Posterior vena cava (tissue), 2 donors: Measurements from ENCODE around the gene MCL1. TPM values are rescaled to one million over a fixed set of nuclear protein-coding genes. Genes with fewer than 3 reads are reported as not detected.
"Not testable (repeated sequence)": the region's sequence is repeated elsewhere in the genome, so short reads cannot be mapped to it uniquely, and the experiment has no call there.

Source experiments
- DNase-seq: peaks from one replicate; pipeline ENCODE4 v3.0.0-alpha.2; 2020; ENCODE audit warnings: low spot score
- intact Hi-C, 2 donors: fragments of 100-400 bp; cut with DNase I; formaldehyde crosslinking; loops; one replicate each; pipeline versions ENCODE4 v1.14.1 to v1.14.2; 2022 to 2023
- total RNA-seq, 2 donors: library from RNA; stranded (reverse); fragmentation: NEBNext Ultra II Directional; extraction: Animal tissue kit (Norgen Biotek cat#: 25700); gene quantifications; one replicate each; pipeline ENCODE4 v1.2.1, GENCODE V29; 2021
- donor health status: DM: yes; HTN: yes; CAD: no.
- donor health status: DM: yes; HTN: yes; CAD: no.

The MCL1 gene
- total RNA-seq, 2 donors from 2014 or later = 210 to 267 TPM

DNA sequence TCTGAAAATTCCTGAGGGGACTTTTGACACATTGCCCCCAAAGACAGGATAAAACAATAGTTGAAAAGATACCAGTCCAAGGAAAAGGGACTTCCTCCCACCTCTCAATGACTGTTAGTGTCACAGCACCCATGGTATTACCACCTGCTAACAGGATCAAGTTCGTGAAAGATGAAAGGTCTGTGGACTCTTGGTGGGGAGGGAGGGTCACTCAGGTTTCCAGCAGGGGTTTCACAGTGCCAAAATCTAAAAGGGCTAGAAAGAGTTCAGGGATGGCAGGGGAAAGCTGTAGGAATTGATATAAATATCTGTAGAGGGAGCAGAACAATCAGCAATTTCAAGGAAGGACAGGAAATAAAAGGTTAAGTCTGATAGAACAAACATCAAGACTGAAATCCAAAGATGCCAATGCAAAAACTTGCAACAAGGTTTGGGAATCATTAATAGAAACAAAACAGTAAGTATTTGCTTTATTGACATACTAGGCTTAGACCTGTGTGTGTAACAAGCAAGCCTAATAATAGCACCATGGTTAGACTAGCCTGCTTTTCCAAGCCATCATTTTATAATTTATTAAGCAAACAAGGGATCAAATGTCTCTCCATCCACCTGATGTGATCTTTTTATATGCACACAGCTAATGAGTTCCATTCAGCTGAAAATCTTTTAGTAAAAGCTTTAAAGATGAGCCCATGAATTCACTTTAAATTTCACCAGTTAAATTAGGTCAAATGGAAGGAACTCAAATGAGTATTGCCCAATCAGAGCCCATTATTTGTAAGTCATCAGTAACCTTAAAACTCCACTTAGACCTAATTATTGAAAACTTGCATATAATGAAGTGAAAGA is 3.7 kb downstream of the MCL1 start:
- no peak for DNase-seq
- intact Hi-C loops = no loop called here

DNA sequence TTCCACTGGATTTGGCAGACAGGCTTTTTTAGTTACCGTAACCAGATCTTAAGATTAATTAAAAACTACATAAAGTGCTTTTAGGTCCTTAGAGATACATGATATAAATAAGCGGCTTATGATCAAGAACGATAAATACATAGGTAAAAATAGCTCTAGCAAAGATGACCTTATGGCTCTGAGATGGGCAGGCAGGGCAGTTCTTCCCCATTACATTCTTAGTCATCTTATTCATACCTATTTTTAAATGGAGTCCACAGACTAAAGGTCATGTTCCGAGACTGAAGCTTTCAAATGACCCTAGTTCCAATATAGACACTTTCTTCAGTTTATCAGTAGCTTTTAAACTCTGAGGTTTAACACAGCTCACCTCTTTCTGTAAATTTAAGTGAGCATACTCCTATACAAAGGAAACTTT is 4.3 kb downstream of the MCL1 start:
- intact Hi-C loops = no loop called here
- no peak for DNase-seq

DNA sequence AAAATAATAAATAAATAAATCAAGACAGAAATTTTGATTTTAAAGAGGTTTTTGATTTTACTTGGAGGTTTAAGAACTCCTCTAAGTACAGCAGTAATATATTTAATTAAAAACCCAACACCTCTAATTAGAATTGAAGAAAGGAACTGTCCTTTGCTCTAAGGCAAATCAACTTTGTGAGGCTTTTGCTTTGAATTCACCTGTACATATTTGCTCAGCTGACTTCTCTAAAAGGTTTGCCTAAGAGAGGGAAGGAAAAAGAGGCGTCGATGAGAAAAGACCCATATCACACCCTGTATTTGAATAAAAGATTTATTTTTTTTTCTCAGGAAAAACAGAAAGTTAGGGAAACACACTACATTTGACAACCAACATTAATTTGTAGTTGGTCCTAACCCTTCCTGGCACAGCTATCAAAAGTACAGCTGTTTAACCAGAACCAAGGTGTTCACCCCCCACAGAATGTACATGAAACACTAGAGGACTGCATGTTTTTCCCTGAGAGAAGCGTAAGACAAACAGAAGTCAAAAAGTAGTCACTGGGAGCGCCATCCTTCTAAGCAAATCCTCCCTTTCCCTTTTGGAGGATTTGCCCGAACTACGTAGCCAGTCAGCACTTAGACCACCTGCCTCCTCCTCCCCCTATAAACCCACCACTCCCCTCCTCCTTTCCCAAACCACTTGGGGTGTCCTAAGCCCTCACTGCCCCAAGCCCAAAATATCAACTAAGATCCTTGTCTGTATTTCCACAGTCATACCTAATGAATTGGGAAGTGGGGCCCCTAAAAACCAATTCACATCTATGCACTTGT is 4.9 kb downstream of the MCL1 start:
- intact Hi-C loops = no loop called here
- no peak for DNase-seq

- intact Hi-C loops, DNase-seq: not testable (repeated sequence)
These were observed 5.8 kb downstream of the MCL1 start for GRCh38 chr1:150573648-150574071.

DNA sequence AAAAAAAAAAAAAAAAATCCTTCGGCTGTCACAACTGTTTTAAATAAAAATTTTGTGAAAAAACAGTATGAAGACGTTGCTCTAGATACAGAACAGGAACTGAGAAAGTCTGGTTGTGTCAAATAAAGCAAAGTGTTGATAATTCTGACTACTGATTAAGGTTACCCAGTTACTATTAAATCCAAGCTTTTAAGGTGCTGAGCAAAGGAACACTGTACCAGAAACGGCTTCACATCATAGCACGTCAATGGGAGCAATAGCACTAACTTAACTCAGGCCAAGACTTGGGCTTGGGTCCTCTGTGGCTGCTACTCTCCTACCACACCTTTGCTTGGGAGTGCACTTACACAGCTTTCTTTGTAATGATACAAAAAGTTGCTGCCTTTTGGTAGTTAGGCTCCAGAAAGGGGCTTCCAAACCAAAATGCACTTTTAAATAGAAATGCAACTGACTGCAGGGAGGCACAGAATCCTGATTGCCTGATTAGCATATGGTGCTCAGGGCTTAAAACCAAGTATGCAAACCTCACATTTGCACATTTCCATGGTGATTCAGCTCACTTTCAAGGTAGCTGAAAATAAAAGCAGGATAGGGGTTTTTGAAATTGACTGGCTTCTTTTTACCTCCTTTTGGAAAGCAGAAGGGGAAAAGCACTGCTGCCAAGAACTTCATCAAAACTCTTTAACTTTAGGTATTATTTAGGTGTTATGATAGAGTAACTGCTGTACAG is 6.3 kb downstream of the MCL1 start:
- no peak for DNase-seq
- intact Hi-C loops = no loop called here

DNA sequence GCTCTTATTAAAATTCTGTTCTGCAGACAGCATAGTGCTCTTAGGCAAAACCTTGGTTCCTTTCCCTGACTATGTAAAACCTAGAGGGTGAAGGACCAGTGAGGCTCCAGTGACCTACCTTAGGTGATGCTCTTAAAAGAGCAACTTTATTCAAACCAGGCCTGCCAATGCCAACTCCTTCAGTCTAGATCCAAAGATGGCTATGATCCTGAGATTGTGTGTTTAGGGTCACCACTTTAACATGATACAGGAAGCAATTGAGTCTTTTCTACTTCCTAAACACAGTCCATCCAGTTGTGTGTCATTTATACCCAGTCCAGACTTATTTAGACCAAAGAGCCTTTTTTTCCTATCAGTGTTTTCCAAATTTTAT is 10.8 kb downstream of the MCL1 start:
- no peak for DNase-seq
- intact Hi-C loops = loop anchor here in 1 of 2 donors (10.0 kb wide), 1 partner anchor 246 kb away; no protein-coding TSS in a partner anchor

DNA sequence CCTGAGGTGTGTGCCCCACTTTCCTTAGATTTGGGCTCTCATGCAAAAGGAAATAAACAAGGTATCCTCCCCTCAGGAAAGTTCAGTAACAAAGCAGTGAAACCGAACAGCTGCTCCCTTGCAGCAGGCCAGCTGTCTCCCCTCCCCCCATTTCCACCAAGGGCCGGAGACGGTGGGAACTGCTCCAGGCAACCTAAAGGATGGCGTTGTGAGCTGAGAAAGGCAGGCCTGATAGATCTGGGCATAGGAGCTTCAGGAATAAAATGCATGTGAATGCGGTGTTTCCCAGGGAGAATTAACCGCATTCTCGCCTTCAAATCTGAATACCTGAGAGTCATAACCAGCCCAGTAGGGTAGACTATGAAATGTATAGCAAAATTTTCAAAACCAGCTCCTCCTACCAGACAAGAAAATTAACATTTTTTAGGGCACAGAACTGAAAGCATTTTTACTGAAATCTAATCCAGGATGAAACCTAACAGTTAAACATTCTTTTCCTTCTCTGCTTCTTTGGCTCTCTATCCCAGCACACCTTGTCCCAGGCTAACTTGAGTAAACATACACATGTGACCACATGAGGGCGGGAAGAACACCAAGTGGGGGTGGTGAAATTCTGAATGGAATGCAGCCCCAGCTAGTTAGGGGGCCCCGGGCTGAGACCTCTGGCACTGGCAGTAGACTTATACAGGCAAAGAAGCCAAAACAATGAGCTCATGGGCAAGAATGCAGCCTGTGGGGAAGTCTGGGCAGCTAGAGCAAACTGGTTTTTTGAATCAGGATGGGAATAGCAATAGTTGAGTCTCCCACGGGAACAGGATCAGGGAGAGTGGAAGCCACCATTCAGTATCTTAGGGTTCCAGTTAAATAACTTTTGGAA is 11.5 kb downstream of the MCL1 start:
- intact Hi-C loops = loop anchor here in 1 of 2 donors (10.0 kb wide), 1 partner anchor 247 kb away; no protein-coding TSS in a partner anchor
- peak; percentile 90 for DNase-seq

DNA sequence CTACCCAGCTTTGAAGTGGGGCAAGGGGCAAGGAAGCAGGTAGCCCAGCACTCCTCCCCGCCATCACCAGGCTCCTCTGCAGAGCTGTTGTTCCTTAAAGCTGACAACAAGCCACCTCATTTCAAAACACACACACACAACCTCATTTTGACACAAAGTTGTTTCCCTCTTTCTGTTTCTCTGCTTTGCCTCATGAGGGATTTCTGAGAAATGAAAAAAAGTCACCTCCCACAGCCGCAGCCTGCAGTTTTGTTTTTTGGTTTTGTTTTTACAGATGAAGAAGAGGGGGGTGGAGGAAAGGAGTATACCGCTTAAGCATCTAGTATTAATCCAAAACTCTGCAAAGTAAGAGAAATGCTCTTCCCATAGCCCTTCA is 12.1 kb downstream of the MCL1 start:
- DNase-seq = no peak
- intact Hi-C loops = loop anchor here in 1 of 2 donors (10.0 kb wide), 1 partner anchor 247 kb away; no protein-coding TSS in a partner anchor

DNA sequence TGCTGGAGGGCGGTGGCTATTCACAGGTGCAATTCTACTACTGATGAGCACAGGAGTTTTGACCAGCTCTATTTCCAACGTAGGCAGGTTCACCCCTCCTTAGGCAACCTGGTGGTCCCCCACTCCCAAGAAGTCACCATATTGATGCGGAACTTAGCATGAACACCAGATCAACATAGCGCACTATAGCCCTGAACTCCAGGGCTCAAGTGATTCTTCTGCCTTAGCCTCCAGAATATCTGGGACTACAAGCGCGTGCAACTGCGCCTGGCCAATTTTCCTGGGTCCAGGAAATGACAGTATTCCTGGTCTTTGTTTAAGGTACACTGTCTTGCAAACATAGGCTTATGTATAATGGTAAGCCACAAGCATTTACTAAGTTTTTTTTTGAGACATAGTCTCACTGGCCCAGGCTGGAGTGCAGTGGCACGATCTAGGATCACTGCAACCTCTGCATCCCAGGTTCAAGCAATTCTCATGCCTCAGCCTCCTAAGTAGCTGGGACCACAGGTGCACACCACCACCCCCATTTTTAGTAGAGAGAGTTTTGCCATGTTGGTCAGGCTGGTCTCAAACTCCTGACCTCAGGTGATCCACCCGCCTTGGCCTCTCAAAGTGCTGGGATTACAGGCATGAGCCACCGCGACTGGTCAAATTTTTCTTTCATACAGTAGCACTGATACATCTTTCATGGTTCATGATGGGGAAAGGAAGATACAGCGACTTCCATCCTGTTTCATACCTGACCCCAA is 12.6 kb downstream of the MCL1 start:
- no peak for DNase-seq
- intact Hi-C loops = loop anchor here in 1 of 2 donors (10.0 kb wide), 1 partner anchor 248 kb away; no protein-coding TSS in a partner anchor

DNA sequence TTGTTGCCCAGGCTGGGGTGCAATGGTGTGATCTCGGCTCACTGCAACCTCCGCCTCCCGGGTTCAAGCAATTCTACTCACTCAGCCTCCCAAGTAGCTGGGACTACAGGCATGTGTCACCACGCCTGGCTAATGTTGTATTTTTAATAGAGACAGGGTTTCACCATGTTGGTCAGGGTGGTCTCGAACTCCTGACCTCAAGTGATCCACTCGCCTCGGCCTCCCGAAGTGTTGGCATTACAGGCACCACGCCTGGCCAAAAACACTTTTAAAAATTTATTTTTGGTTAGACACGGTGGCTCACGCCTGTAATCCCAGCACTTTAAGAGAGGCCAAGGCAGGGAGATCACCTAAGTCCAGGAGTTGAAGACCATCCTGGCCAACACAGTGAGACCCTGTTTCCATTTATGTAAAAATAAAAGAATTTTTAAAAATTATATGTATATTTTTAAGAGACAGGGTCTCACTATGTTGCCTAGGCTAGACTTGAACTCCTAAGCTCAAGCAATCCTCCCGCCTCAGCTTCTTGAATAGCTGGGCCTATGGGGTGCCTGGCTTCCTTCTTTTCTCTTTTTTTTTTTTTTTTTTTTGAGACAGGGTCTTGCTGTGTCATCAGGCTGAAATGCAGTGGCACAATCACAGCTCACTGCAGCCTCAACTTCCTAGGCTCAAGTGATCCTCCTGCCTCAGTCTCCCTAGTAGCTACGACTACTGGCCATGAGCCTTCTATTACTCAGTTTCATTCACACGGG is 14.0 kb downstream of the MCL1 start:
- intact Hi-C loops = loop anchor here in 1 of 2 donors (10.0 kb wide), 1 partner anchor 249 kb away; no protein-coding TSS in a partner anchor
- not testable (repeated sequence) for DNase-seq

DNA sequence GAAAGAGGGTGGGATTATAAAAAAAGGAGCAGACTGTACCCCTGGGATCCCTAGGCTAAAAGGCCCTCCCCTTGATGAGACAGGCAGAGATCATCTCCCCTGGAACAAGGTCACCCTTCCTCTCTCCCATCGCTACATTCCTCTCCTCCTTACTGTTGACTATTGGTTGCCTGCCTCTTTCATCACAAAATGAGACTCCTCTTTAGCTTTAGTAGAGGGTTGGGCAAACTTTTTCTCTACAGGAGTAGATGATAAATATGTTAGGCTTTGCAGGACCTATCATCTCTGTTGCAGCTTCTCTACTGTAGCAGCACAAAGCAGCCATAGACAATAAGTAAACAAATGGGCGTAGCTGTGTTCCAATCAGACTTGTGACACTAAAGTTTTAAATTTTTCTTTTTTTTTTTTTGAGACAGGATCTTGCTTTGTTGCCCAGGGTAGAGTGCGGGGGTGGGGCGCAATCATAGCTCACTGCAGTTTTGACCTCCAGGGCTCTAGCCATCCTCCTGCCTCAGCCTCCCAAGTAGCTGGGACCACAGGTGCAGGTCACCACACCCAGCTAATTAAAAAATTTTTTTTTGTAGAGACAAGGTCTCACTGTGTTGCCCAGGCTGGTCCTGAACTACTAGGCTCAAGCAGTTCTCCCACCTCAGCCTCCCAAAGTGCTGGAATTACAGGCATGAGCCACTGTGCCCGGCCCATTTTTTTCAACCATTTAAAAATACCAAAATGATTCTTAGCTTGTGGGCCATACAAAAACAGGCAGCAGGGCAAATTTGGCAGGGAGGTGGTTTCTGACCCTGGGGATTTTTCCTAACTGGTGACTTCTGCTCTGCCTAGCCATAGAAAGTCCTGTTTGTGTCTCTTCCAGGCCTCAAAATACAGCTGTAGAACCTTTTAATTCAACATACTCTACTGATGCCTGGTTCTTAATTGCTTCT is 15.1 kb downstream of the MCL1 start:
- DNase-seq = peak; percentile 85

DNA sequence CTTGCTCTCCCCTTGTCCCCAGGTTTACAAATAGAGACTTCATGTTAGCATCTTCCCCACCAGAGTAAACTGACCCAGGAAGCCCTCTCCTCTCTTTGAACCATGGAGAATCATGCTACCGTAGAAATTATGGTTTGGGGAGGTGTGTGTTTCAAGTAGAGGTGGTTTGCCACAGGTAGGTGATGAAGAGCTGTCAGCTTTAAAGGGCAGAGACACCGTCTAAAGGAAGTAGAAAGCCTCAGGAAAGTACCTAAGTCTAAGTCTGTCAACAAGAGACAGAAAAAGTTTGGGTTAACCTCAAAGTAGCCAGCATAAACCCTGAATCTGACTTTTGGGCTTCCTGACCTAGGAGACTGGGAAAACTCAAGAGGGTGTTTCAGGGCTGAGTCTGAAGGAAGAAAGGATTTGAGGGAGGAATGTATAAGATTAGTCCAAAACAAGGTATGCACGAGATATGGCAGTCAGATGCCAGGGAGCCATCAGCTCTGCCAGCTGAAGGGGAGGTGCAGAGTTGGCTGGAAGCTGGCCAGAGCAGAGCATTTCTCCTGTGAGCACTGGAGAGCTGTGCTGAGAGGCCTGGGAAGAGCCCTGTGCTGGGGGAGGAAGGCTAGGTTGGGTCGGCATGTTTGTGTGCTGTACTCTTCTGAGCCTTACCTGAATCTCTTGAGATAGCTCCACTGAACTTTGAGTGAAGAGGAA is 15.9 kb downstream of the MCL1 start:
- no peak for DNase-seq
- intact Hi-C loops = loop anchor here (5.0 to 10.0 kb wide), 2 partner anchors 59 to 251 kb away; no protein-coding TSS in a partner anchor

More for the DNA sequence above, 15.1 kb downstream of the MCL1 start:
- intact Hi-C loops = loop anchor here (5.0 to 10.0 kb wide), 2 partner anchors 58 to 250 kb away; no protein-coding TSS in a partner anchor

DNA sequence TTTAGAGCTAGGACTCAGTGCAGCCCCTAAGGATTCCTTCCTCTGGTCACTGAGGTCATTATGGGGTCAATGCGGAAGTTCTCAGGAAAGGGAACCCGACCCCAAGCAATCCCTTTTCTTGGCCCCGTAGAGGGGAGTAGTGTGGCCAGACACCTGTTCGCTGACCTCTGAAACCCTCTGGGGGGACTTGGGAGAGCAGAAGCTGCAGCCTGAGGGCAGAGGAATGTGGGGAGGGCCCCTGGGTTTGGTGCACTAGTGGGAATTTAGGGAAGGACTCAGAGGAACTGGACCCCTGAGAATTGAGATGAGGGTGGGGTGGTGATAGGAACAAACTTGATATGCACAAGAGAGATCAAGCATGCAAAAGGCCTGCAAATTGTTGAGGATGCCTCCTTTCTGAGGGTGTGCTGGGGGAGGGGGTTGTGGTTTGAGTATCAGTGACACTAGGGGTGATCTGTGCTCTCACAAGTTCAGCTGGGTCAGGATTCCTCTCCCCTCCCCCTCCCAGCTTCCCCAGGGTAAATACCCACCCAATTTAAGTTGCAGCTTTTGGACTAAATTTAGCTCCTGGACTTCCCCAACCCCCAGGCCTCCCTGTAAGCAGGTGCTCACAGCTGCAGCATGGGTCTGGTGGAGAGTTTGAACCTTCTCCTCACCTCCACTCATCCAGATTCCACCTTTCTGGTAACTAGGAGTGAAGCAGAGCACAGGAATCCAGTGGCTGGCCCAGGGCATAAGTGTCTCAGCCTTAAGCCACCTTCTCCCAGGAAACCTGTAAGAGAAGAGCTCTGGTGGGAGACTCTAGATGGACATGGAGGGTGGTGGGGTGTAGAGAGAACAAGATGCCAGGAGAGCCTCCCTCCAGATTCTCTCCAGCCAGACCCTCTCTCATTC is 16.7 kb downstream of the MCL1 start:
- DNase-seq = no peak
- intact Hi-C loops = loop anchor here (5.0 to 10.0 kb wide), 2 partner anchors 60 to 252 kb away; no protein-coding TSS in a partner anchor

DNA sequence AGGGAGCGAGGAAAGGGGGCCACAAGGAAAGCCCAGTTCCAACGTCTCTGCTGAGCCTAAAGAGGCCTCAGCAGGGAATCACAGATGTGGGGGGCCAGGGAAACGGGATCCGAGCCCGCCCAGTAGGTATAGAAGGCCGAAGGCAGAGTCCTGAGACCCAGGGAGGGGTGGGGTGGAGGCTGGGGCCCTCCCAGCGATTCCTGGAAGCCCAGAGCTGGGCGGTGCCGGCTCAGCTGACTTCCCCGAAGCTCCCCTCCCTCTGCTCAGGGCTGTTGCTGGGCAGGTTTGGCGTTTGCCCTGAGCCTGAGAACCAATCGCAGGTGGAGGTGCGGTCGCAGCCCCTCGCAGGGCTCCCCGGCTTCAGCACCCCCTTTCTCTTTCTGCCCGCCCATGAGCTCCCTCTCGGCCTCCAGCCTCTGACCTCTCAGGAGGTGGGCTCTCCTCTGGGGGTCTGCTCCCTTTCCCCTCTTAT is 17.4 kb downstream of the MCL1 start:
- peak; percentile 98 for DNase-seq
- intact Hi-C loops = loop anchor here (5.0 to 10.0 kb wide), 2 partner anchors 60 to 253 kb away; no protein-coding TSS in a partner anchor
